Ureter (tissue), 1 donor: ENCODE measurements around the gene COASY. TPM values are rescaled to one million over a fixed set of nuclear protein-coding genes. Genes with fewer than 3 reads are reported as not detected.
"Not testable (repeated sequence)": the region's sequence is repeated elsewhere in the genome, so short reads cannot be mapped to it uniquely, and the experiment has no call there.

ENCODE experiments used
- DNase-seq: peaks from one replicate; pipeline ENCODE4 v3.0.0-alpha.2; 2020; ENCODE audit warnings: low spot score
- total RNA-seq: library from RNA; stranded (reverse); gene quantifications from one replicate; pipeline ENCODE4 v1.2.4, GENCODE V29; 2023
- donor health status: DM: yes; HTN: yes; CAD: no.

Gene COASY
- total RNA-seq, 1 donor from 2014 or later: 77.0 TPM

DNA sequence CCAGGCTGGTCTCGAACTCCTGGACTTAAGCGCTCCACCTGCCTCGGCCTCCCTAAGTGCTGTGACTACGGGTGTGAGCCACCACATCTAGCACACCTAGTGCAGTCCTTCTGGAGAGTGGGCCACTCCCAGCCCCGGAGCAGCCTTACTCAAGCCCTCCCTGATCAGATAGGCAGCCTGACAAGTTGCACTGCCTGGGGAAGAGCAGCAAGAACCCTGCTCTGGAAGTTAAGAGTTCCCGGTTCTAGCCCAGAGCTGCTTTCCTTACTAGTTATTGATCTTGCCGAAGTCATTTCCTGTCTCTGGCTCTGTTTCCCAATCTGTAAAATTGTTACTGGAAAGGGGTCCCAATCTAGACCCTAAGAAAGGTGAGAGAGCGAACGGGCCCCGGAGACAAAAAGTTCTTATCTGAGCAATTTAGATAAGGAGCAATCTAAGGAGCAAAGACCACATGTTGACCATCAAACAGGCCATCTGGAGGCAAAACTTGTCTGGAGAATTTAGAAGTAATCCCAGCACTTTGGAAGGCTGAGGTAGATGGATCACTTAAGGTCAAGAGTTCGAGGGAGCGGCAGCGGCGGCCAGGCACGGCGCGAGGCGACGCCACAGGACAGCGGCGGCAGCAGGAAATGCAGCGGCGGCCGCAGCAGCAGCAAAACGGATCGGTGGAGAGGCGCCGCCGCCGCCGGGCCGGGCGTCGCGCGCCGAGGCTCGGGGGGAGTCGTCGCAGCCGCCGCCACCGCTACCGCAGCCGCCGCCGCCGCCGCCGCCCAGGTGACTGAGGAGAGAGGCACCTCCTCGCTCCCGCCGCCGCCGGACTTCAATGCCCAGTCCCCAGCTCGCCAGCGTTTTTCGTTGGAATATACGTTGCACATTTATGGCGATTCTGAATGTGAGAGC is 30.2 kb upstream of the COASY start:
- DNase-seq: no peak

DNA sequence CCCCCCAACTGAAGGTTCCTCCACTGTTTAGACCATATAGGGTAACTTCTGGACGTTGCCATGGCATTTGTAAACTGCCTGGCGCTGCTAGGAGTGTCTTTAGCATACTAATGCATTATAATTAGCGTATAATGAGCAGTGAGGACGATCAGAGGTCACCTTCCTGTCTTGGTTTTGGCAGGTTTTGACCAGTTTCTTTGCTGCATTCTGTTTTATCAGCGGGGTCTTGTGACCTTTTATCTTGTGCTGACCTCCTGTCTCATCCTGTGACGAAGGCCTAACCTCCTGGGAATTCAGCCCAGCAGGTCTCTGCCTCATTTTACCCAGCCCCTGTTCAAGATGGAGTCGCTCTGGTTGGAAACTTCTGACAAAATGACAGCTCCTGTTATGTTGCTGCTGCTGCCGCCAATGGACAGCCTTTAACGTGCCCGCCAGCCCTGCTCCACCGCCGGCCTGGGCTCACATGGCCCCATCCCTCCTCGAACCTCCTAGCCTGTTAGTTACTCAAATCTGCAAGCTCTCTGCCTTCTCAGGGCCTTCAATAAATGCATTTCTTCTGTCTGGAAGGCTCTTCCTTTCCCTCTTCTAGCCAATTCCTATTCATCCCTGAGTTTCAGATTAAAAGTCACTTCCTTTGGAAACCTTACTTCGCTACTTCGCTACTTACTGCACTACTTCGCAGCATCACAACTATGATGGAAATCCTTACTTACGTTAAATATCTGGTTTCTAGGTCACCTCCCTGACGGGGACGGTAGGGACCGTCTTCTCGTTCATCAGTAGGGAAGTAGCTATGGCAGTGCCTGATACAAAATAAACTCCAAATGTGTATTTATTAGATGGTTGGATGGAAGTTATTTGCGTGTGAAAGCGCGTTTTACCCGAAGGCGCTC is 26.5 kb upstream of the COASY start:
- no peak for DNase-seq

DNA sequence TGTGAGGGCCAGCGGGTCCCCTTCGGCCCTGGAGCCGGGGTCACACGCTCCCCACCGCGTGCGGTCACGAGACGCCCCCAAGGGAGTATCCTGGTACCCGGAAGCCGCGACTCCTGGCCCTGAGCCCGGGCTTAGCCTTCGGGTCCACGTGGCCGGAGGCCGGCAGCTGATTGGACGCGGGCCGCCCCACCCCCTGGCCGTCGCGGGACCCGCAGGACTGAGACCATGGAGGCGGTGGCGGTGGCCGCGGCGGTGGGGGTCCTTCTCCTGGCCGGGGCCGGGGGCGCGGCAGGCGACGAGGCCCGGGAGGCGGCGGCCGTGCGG is 25.9 kb upstream of the COASY start, which contains the start of gene NAGLU:
NAGLU (plus strand) TSS at position 194 of the 324 bp plus-strand sequence; CDS start at position 226, 32 bp downstream.
- peak; percentile 97 for DNase-seq

DNA sequence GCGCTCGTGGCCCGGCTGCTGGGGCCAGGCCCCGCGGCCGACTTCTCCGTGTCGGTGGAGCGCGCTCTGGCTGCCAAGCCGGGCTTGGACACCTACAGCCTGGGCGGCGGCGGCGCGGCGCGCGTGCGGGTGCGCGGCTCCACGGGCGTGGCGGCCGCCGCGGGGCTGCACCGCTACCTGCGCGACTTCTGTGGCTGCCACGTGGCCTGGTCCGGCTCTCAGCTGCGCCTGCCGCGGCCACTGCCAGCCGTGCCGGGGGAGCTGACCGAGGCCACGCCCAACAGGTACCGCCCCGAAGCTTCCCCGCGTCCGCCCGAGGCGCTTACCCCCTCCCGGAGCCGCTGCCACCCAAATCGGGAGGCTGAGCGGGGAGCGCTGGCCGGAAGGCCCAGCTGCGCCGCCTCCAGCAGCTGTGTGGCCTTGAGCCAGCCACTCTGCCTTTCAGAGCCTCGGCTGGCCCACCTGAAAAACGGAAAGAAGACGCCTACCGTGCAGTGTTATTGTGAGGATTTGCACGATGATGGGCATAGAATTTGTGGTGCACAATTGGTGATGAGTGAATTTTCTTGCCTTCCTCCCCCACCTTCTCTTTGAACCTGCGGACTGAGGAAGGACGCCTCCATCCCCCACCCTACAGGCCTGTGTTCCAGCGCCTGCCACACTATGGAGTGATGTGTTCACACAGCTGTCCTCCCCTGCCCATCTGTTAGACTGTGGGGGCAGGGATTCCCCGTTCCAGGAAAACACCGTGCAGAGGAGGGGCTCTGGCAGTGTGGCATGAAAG is 25.4 kb upstream of the COASY start:
- peak; percentile 88 for DNase-seq

DNA sequence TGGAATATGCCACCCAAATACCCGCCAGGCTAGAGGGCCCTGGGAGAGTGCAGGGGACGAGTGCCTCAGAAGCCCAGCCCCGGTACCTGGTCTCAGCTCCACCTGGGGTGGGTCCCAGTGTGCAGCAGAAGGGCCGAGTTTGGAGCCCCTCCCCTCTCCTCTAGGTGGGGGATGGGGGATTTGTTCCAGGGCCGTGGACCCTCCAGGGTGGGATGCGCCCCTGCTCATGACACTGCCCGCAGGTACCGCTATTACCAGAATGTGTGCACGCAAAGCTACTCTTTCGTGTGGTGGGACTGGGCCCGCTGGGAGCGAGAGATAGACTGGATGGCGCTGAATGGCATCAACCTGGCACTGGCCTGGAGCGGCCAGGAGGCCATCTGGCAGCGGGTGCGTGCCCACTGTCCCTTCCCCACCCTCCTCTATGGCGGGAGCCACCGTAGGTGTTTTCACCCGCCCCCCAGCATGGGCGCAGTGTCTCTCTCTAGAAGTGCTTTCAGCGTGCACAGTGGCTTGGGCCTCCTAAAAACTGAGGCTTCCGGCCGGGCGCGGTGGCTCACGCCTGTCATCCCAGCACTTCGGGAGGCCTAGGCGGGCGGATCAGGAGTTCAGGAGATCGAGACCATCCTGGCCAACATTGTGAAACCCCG is 24.7 kb upstream of the COASY start:
- no peak for DNase-seq

DNA sequence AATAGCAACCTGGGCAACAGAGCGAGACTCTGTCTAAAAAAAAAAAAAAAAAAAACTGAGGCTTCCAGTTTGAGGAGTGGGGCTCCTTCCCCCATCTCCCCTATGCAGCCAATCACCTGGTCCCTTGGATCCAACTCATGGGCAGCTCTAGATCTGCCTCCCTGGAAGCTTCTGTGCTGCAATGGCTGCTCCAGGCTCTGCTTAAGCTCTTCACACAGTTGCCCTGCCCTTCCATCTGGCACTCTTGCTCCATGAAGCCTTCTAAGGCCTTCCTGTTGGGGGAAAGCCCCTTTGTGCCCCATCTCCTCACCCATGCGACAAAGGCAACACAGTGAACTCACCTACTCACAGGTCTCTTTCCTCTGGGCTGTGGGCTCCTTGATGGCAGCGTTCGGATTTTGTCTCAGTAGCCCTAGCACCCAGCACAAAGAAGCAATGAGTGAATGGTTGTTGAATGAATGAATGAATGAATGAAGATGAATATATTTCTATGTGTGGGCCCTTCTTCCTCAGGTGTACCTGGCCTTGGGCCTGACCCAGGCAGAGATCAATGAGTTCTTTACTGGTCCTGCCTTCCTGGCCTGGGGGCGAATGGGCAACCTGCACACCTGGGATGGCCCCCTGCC is 24.0 kb upstream of the COASY start:
- DNase-seq: no peak

DNA sequence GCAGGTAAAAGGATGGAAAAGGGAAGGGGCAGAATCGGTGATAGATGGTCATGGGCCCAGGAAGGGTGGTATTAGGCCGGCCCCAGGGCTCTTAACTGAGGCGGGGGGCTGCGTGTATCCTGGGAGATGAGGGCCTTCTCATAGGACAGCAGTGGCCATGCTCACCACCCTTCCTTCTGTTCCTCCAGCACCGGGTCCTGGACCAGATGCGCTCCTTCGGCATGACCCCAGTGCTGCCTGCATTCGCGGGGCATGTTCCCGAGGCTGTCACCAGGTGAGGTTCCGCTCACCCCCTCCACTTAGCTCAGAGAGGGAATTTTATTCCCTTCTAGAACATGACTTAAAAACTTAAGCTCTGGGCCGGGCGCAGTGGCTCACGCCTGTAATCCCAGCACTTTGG is 23.5 kb upstream of the COASY start:
- no peak for DNase-seq

DNA sequence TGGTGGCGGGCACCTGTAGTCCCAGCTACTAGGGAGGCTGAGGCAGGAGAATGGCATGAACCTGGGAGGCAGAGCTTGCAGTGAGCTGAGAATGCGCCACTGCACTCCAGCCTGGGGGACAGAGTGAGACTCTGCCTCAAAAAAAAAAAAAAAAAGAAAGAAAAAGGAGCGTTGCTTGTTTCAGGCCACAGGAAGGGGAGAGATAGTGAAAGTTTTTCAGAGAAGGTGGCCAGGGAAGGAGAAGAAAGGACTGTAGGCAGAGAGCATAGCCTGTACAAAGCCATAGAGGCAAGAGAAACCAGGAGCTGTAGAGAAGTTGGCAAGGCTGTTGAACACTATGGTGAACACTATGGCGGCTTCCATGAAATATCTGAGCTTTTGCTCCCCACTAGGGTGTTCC is 21.4 kb upstream of the COASY start:
- not testable (repeated sequence) for DNase-seq

DNA sequence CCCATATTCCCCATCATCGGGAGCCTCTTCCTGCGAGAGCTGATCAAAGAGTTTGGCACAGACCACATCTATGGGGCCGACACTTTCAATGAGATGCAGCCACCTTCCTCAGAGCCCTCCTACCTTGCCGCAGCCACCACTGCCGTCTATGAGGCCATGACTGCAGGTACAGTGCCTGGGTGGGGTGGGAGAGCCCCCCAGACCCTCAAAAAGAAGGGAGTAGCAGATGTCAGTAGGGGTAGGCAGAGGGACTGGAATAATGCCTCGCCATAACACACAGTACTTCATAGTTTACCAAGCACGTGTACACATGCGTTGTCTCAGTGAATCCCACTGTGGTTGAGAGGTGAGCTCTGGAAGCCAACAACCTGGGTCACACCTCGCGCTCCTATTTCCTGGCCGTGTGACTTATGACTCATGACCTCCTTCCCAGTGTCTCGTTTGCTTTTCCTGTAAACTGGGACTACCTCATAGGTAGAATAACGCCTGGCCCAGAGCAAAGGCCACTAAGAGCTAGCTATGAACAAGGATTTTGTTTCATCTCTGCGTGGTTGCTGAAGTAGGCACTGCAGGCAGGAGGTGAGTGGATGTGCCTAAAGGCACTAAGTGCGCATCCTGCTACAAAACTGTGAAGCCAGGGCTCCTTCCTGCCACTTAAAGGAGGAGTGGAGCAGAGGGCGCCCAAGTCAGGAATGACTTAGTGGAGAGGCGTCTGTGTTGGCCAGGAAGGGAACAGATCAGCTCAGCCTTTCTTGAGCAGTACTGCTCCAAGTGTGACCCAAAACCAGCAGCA is 20.7 kb upstream of the COASY start:
- no peak for DNase-seq

DNA sequence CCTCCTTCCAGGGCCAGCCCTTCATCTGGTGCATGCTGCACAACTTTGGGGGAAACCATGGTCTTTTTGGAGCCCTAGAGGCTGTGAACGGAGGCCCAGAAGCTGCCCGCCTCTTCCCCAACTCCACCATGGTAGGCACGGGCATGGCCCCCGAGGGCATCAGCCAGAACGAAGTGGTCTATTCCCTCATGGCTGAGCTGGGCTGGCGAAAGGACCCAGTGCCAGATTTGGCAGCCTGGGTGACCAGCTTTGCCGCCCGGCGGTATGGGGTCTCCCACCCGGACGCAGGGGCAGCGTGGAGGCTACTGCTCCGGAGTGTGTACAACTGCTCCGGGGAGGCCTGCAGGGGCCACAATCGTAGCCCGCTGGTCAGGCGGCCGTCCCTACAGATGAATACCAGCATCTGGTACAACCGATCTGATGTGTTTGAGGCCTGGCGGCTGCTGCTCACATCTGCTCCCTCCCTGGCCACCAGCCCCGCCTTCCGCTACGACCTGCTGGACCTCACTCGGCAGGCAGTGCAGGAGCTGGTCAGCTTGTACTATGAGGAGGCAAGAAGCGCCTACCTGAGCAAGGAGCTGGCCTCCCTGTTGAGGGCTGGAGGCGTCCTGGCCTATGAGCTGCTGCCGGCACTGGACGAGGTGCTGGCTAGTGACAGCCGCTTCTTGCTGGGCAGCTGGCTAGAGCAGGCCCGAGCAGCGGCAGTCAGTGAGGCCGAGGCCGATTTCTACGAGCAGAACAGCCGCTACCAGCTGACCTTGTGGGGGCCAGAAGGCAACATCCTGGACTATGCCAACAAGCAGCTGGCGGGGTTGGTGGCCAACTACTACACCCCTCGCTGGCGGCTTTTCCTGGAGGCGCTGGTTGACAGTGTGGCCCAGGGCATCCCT is 18.5 kb upstream of the COASY start:
- no peak for DNase-seq

DNA sequence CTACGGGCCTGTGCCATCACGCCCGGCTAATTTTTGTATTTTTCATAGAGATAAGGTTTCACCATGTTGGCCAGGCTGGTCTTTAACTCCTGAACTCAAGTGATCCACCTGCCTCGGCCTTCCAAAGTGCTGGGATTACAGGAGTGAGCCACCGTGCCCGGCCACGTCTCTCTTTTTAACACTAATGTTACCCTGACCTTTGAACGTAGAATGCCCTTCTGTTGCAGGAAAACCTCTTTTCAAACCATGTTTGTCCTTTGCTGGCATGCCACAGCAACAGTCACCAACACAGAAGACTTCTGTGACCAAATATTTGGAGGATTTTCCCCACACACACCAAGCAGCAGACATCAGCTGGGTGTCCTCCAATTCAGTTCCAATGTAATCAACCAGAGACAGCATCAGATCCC is 17.1 kb upstream of the COASY start:
- DNase-seq: no peak

DNA sequence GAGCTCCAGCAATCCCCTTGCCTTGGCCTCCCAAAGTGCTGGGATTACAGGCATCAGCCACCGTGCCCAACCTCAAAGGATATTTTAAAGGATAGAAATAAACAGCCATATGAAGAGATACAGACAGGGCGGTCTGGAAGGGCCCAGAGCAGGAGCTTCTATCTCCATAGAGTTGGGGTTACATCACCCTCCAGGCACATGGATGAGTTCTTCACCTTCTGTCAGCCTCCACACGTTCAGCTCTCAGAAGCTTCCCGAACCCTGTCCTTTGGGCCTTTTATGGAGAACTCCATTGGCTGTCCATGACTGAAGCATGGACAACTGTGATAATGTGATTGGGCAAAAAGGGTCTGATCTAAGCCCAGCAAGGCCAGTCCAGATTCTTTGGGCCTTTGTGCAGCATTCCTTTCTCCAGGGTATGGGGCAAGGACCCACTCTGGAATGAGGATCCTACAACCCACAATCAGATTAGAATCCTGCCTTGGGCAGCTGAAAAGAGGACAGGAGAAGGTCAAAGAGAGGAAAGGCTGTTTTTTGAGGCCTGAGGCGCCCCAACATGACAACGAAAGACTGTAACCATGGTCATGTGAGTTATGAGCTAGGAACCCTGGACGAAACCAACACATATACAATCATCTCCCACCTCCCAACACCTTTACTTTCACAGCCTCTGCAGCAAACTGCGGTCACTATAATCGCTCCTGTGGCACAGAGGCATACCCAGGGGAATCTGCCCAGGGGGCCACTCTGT is 16.0 kb upstream of the COASY start:
- DNase-seq: not testable (repeated sequence)

DNA sequence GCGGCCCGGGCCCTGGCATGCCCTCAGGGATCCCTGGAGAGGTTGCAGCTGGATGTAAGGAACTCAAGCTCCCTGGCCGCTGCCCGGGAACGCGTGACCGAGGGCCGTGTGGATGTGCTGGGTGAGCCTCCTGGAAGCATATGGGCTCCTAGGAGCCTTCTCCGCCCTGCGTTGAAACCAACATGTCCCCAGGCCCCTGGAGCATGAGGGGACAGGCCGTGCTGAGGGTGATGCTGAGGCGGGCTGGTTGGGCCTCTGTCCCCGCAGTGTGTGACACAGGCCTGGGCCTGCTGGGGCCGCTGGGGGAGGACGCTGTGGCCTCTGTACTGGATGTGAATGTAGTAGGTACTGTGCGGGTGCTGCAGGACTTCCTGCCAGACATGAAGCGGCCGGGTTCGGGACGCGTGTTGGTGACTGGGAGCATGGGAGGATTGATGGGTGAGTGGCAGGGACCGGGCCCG is 14.9 kb upstream of the COASY start:
- DNase-seq: no peak

DNA sequence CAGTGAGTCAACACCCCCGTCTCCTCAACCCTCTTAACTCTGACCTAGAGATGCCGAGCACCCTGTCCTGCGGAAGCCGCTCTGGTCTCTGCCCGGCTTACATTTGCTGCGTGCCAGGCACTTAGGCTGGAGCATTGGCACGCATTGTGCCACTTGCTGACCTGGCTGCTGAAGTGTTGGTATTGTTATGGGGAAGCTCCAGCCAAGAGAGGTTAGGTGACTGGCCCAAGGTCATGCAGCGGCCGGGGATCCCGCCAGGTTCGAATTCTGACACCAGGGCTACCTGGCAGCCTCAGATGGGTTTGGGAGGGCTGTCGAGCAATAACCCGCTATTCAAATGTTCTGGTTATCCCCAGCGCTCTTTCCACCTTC is 14.3 kb upstream of the COASY start:
- DNase-seq: no peak

DNA sequence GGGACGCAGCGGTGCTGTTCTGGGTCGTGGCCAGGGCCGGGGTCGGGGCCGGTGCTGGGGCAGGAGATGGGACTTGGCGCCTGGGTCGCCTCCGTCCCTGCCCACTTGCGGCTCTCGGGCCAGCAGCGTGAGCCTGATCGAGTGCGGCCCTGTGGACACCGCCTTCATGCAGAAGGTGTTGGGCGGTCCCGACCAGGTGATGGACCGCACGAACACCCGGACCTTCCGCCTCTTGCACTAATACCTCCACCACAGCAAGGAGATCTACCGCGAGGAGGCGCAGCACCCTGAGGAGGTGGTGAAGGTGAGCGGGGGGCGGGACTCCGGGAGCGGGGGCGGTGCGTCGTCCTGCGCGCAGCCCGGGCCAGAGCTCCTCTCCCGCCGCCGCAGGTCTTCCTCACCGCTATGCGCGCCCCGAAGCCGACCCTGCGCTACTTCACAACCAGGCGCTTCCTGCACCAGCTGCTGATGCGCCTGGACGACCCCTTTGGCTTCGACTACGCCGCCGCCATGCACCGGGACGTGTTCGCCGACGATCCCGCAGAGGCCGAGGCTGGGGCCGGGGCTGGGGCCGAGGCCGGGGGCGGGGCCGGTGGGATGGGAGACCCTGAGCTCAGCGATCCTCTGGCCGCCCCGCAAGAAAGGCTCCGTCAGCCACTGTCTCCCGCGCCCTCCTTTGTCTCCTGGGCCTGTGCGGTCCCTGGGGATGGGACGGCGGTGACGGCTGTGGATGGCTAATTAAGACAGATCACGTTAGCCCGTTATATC is 13.7 kb upstream of the COASY start:
- no peak for DNase-seq

DNA sequence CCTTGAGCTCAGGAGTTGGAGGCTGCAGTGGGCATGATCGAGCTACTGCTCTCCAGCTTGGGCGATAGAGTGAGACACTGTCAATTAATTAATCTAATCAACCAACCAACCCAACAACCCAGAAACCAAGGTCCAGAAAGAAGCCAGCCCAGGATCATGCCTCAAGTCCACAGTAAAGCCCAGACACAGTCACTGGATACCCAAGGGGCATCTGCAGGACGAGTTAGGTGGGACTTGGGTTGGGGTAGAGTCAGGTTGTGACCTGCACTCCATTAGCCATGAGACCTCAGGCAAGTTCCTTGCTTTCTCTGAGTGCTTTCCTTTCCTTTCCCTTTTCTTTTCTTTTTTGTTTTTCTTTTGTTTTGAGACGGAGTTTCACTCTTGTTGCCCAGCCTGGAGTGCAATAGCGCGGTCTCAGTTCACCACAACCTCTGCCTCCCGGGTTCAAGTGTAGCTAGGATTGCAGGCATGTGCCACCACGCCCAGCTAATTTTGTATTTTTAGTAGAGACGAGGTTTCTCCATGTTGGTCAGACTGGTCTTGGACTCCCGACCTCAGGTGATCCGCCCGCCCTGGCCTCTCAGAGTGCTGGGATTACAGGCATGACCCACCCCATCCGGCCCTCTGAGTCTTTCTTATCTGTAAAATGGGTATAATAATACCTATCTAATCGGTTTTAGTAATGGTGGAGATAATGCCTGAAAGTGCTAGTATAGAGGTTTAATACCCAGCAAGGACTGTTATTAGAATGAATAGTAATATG is 12.8 kb upstream of the COASY start:
- no peak for DNase-seq

DNA sequence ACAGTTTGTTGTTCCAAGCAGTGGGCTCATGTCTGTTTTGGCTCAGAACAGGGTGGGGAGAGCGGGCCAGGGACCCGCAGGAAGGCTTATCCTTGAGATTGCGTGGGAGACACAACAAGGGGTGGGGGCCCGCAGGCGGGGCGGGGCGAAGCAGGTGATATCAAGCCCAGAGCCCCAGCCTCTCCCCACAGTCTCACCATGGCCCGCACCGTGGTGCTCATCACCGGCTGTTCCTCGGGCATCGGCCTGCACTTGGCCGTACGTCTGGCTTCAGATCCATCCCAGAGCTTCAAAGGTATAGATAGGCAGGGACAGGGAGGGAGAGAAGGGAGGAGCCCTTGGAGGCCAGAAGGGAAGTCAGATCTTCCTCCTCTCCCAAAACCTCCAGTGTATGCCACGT is 9.2 kb upstream of the COASY start, which contains the start of gene HSD17B1:
HSD17B1 (plus strand) TSS at position 188 of the 400 bp plus-strand sequence; CDS start at position 199, 11 bp downstream.
- not testable (repeated sequence) for DNase-seq
